Measurements from ENCODE around the gene AFG1L. TPM values are rescaled to one million over a fixed set of nuclear protein-coding genes. Genes with fewer than 3 reads are reported as not detected.

Gene AFG1L
- total RNA-seq, 6 experiments from 2014 or later = 4.8 to 5.7 (median 5.3) TPM

GRCh38 chr6:108557494-108558371 lies 262.9 kb downstream of the AFG1L start:
- TF ChIP-seq CTCF (IDR thresholded peaks at IDR 0.05) = 0 out of 2 replicates have a peak, but pooled peaks have one; percentile 28
- Mint-ChIP-seq H3K27ac (peak overlapping the region; percentile 88), H3K36me3 (ENCODE audit: low read depth) (peaks cover 12% of the 10 kb centered on the region)

GRCh38 chr6:108558372-108559096 lies 263.7 kb downstream of the AFG1L start:
- Mint-ChIP-seq H3K4me1 (ENCODE audit: low read depth) (peaks cover 35% of the 10 kb centered on the region), H3K27ac (peak overlapping the region; percentile 88), H3K9me3 (no peaks in the 10 kb centered on the region), H3K4me3 (peak overlapping the region; percentile 96), H3K27me3 (ENCODE audit: insufficient read depth) (peaks cover 11% of the 10 kb centered on the region), H3K36me3 (ENCODE audit: low read depth) (peaks cover 19% of the 10 kb centered on the region)
- DNase-seq = peak; percentile 99
- TF ChIP-seq CTCF (IDR thresholded peaks at IDR 0.05) = no peak

More at GRCh38 chr6:108557494-108558371, 262.9 kb downstream of the AFG1L start:
- H3K27me3 Mint-ChIP-seq (ENCODE audit: insufficient read depth) = peaks cover 13% of the 10 kb centered on the region
- H3K9me3 Mint-ChIP-seq = no peaks in the 10 kb centered on the region
- H3K4me1 Mint-ChIP-seq (ENCODE audit: low read depth) = peaks cover 27% of the 10 kb centered on the region
- peak; percentile 61 for DNase-seq
- H3K4me3 Mint-ChIP-seq = peak overlapping the region; percentile 96

- no peaks in the 10 kb centered on the region for H3K9me3 Mint-ChIP-seq
- TF ChIP-seq CTCF (IDR thresholded peaks at IDR 0.05) = no peak
- H3K36me3 Mint-ChIP-seq (ENCODE audit: low read depth) = peaks cover 19% of the 10 kb centered on the region
- peaks cover 5% of the 10 kb centered on the region; the same call in 1 of the 2 replicates for H3K27me3 Mint-ChIP-seq (ENCODE audit: insufficient read depth)
- DNase-seq = peak; percentile 77
- peak overlapping the region; percentile 88 for H3K27ac Mint-ChIP-seq
- H3K4me1 Mint-ChIP-seq (ENCODE audit: low read depth) = peaks cover 42% of the 10 kb centered on the region
- peak overlapping the region; percentile 96 for H3K4me3 Mint-ChIP-seq
Measured at GRCh38 chr6:108559097-108559883, 264.4 kb downstream of the AFG1L start.

- peak overlapping the region; percentile 90 for H3K4me3 Mint-ChIP-seq
- no peak; the same call in 1 of the 2 replicates for TF ChIP-seq CTCF (IDR thresholded peaks at IDR 0.05)
- H3K9me3 Mint-ChIP-seq = no peaks in the 10 kb centered on the region
- H3K27me3 Mint-ChIP-seq (ENCODE audit: insufficient read depth) = peaks cover 5% of the 10 kb centered on the region; the same call in 1 of the 2 replicates
- H3K4me1 Mint-ChIP-seq (ENCODE audit: low read depth) = peaks cover 49% of the 10 kb centered on the region
- H3K36me3 Mint-ChIP-seq (ENCODE audit: low read depth) = peaks cover 19% of the 10 kb centered on the region
- DNase-seq = peak; percentile 64
- peak overlapping the region; percentile 84 for H3K27ac Mint-ChIP-seq
Measured at GRCh38 chr6:108559884-108560462, 265.1 kb downstream of the AFG1L start.
